HepG2 (cell line): ENCODE results near the gene GPS1. TPM values are rescaled to one million over a fixed set of nuclear protein-coding genes. Genes with fewer than 3 reads are reported as not detected.

Source experiments
- AKAP8 ChIP-seq: sonication (generic); formaldehyde crosslinking; IDR thresholded peaks from 2 replicates; pipeline ENCODE4 v1.5.1; 2020; ENCODE audit warnings: mild to moderate bottlenecking, missing genetic modification reagents
- ELK4 ChIP-seq: sonication (generic); formaldehyde crosslinking; IDR thresholded peaks from 2 replicates; pipeline ENCODE4 v1.9.0; 2021; ENCODE audit warnings: missing genetic modification reagents, borderline replicate concordance
- FOXP1 ChIP-seq, 2 experiments: fragments of 450-650 bp in 1 of 2; IDR thresholded peaks; 2 replicates each; pipeline ENCODE4 v1.6.1; 2017 to 2018; ENCODE audit warnings: antibody characterized with exemption in 1 of 2
- HHEX ChIP-seq: IDR thresholded peaks from 2 replicates; pipeline ENCODE4 v1.6.1; 2016; ENCODE audit warnings: control low read depth
- HNRNPUL1 ChIP-seq: fragments of 200-400 bp; formaldehyde crosslinking; IDR thresholded peaks from 2 replicates; pipeline ENCODE4 v1.6.1; 2017; ENCODE audit warnings: low read depth, mild to moderate bottlenecking, low read length, moderate library complexity
- ISL2 ChIP-seq: sonication (generic); formaldehyde crosslinking; IDR thresholded peaks from 2 replicates; pipeline ENCODE4 v1.5.0; 2020; ENCODE audit warnings: missing genetic modification reagents
- LCORL ChIP-seq, 2 experiments: fragments of 450-650 bp in 1 of 2; sonication (generic) in 1 of 2; formaldehyde crosslinking in 1 of 2; IDR thresholded peaks; 2 replicates each; pipeline versions ENCODE4 v1.5.0 to v1.6.1; 2017 to 2020; ENCODE audit warnings: antibody characterized with exemption in 1 of 2, missing genetic modification reagents in 1 of 2
- NAIF1 ChIP-seq: sonication (generic); formaldehyde crosslinking; IDR thresholded peaks from 2 replicates; pipeline ENCODE4 v1.5.0; 2020; ENCODE audit warnings: mild to moderate bottlenecking, missing genetic modification reagents, borderline replicate concordance
- PHF5A ChIP-seq: IDR thresholded peaks from one replicate; pipeline ENCODE4 v1.6.1; 2018; ENCODE audit warnings: low read depth, missing genetic modification reagents; ENCODE audit not compliant: unreplicated experiment
- POLR2G ChIP-seq: fragments of 200-400 bp; formaldehyde crosslinking; IDR thresholded peaks from 2 replicates; pipeline ENCODE4 v1.6.1; 2018; ENCODE audit warnings: mild to moderate bottlenecking, low read depth, low read length, moderate library complexity
- RBM22 ChIP-seq: fragments of 200-400 bp; formaldehyde crosslinking; optimal IDR thresholded peaks from 2 replicates; pipeline ENCODE3; 2017; ENCODE audit warnings: mild to moderate bottlenecking, low read length, moderate library complexity
- SCMH1 ChIP-seq: sonication (generic); formaldehyde crosslinking; IDR thresholded peaks from 2 replicates; pipeline ENCODE4 v1.9.0; 2021; ENCODE audit warnings: missing genetic modification reagents, mild to moderate bottlenecking, borderline replicate concordance
- SMAD1 ChIP-seq: sonication (generic); formaldehyde crosslinking; IDR thresholded peaks from 2 replicates; pipeline ENCODE4 v1.4.0; 2020; ENCODE audit warnings: missing genetic modification reagents, low read depth, mild to moderate bottlenecking, borderline replicate concordance
- SP2 ChIP-seq: sonication (generic); formaldehyde crosslinking; IDR thresholded peaks from 2 replicates; pipeline ENCODE4 v1.5.1; 2020; ENCODE audit warnings: mild to moderate bottlenecking, missing genetic modification reagents
- THAP11 ChIP-seq: IDR thresholded peaks from 2 replicates; pipeline ENCODE4 v1.6.1; 2016; ENCODE audit warnings: missing biosample characterization, missing genetic modification reagents
- ZBTB33 ChIP-seq: sonication (generic); formaldehyde crosslinking; IDR thresholded peaks from 2 replicates; pipeline ENCODE4 v1.4.0; 2020; ENCODE audit warnings: missing genetic modification reagents
- ZNF24 ChIP-seq: fragments of 450-650 bp; IDR thresholded peaks from 2 replicates; pipeline ENCODE4 v1.6.1; 2017; ENCODE audit warnings: antibody characterized with exemption, mild to moderate bottlenecking
- ZNF589 ChIP-seq: sonication (generic); formaldehyde crosslinking; conservative IDR thresholded peaks from 2 replicates; pipeline ENCODE4 v1.8.0; 2022; ENCODE audit warnings: mild to moderate bottlenecking, moderate library complexity, missing genetic modification reagents
- polyA plus RNA-seq, 8 experiments: library from polyadenylated mRNA; depleted of rRNA in 3 of 8; stranded (reverse) in 7 of 8; unstranded in 1 of 8; fragments of >200 nt; fragmentation: Illumina TruSeq in 4 of 8; extraction: Trizol in 4 of 8; gene quantifications; 2 replicates each; pipeline versions ENCODE4 v1.2.1 to v1.2.3, GENCODE V29; 2011 to 2016; ENCODE audit warnings: low read depth in 4 of 8, missing spikeins in 1 of 8, mixed read lengths in 1 of 8; ENCODE audit not compliant: insufficient read depth in 1 of 8
- total RNA-seq, 5 experiments: library from RNA; depleted of rRNA; stranded (reverse); fragments of >200 nt; fragmentation: Illumina TruSeq; extraction: Trizol; gene quantifications; 2 replicates each; pipeline ENCODE4 v1.2.3, GENCODE V29; 2016; ENCODE audit warnings: low read depth in 1 of 5
- TF ChIP-seq, protein P1 (sequence below): sonication (generic); formaldehyde crosslinking; IDR thresholded peaks from 2 replicates; pipeline ENCODE4 v1.4.0; 2020; ENCODE audit warnings: mild to moderate bottlenecking, missing genetic modification reagents
- TF ChIP-seq, protein P2 (sequence below): IDR thresholded peaks from 2 replicates; pipeline ENCODE4 v1.6.1; 2016; ENCODE audit warnings: missing genetic modification reagents, missing compliant biosample characterization

Gene GPS1
- total and polyA plus RNA-seq, 2 of the 13 experiments (the other 11 are each of a cell fraction or from before 2014, with no cell fraction given): 124 to 128 TPM

DNA sequence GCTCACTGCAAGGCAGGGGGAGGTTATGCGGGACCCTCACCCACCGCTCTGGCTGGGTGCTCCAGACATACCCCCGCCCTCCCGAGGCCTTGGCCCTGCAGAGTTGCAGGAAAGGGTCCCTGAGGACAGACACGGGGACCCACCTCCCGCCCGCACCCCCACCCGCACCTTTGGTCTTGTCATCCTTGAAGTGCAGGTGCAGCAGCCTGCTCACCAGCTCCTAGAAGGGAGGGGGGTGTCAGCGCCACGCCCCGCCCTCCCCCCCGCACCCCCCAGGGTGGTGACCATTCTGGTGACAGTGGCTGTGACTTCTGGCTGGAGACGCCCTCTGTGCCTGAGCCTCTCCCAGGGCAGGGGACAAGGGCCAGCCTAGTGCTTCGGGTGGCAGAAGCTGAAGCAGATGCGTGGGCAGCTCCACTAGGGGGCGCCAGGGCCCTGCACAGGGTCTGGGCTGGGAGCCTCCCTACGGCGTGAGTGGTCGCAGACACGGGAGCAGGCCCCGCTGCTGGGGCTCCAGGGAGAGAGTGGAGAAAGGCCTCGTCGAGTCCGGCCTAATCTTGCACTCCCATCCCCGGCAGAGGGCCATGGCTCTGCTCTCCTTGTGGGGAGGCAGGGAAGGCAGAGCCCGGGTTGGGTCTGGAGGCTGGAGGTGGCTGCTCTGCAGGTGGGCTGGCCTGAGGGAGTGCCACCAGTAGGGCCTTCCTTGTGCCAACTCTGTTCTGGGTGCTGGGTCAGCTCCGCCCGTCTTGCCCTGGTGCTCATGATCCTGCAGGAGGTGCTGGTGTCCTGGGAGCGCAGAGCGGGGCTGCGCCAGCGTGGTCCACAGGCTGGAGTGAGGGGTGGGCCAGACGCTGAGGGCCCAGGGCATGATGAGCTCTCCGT lies 31.8 kb upstream of the GPS1 start (continued):
- TF ChIP-seq, protein P1, sequence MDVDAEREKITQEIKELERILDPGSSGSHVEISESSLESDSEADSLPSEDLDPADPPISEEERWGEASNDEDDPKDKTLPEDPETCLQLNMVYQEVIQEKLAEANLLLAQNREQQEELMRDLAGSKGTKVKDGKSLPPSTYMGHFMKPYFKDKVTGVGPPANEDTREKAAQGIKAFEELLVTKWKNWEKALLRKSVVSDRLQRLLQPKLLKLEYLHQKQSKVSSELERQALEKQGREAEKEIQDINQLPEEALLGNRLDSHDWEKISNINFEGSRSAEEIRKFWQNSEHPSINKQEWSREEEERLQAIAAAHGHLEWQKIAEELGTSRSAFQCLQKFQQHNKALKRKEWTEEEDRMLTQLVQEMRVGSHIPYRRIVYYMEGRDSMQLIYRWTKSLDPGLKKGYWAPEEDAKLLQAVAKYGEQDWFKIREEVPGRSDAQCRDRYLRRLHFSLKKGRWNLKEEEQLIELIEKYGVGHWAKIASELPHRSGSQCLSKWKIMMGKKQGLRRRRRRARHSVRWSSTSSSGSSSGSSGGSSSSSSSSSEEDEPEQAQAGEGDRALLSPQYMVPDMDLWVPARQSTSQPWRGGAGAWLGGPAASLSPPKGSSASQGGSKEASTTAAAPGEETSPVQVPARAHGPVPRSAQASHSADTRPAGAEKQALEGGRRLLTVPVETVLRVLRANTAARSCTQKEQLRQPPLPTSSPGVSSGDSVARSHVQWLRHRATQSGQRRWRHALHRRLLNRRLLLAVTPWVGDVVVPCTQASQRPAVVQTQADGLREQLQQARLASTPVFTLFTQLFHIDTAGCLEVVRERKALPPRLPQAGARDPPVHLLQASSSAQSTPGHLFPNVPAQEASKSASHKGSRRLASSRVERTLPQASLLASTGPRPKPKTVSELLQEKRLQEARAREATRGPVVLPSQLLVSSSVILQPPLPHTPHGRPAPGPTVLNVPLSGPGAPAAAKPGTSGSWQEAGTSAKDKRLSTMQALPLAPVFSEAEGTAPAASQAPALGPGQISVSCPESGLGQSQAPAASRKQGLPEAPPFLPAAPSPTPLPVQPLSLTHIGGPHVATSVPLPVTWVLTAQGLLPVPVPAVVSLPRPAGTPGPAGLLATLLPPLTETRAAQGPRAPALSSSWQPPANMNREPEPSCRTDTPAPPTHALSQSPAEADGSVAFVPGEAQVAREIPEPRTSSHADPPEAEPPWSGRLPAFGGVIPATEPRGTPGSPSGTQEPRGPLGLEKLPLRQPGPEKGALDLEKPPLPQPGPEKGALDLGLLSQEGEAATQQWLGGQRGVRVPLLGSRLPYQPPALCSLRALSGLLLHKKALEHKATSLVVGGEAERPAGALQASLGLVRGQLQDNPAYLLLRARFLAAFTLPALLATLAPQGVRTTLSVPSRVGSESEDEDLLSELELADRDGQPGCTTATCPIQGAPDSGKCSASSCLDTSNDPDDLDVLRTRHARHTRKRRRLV (CRISPR knock-in tag): 0 out of 2 replicates have a peak, but pooled peaks have one; percentile 52
- TF ChIP-seq SMAD1 (CRISPR knock-in tag): 0 out of 2 replicates have a peak, but pooled peaks have one; percentile 9
- TF ChIP-seq HHEX (CRISPR knock-in tag): no peak
- TF ChIP-seq NAIF1 (CRISPR knock-in tag): no peak
- no peak for TF ChIP-seq ELK4 (CRISPR knock-in tag)
- TF ChIP-seq ZNF589 (CRISPR knock-in tag): peak; percentile 51; the same call in 1 of the 2 replicates
- peak; percentile 66; the same call in 1 of the 2 replicates for TF ChIP-seq THAP11 (CRISPR knock-in tag)
- TF ChIP-seq ISL2 (CRISPR knock-in tag): 0 out of 2 replicates have a peak, but pooled peaks have one; percentile 29
- peak; percentile 74 for TF ChIP-seq POLR2G
- no peak for TF ChIP-seq FOXP1 (IDR thresholded peaks at IDR 0.05)
- no peak for TF ChIP-seq FOXP1 (CRISPR knock-in tag; IDR thresholded peaks at IDR 0.05)
- TF ChIP-seq SCMH1 (CRISPR knock-in tag): no peak
- TF ChIP-seq ZBTB33 (CRISPR knock-in tag): peak; percentile 93; the same call in 1 of the 2 replicates
- no peak for TF ChIP-seq LCORL (IDR thresholded peaks at IDR 0.05)
- 0 out of 2 replicates have a peak, but pooled peaks have one; percentile 42 for TF ChIP-seq LCORL (CRISPR knock-in tag; IDR thresholded peaks at IDR 0.05)
- TF ChIP-seq HNRNPUL1: no peak
- TF ChIP-seq, protein P2, sequence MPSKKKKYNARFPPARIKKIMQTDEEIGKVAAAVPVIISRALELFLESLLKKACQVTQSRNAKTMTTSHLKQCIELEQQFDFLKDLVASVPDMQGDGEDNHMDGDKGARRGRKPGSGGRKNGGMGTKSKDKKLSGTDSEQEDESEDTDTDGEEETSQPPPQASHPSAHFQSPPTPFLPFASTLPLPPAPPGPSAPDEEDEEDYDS: 0 out of 2 replicates have a peak, but pooled peaks have one; percentile 31
- peak; percentile 14 for TF ChIP-seq PHF5A (CRISPR knock-in tag)
- TF ChIP-seq AKAP8 (CRISPR knock-in tag): peak; percentile 21
- TF ChIP-seq SP2 (CRISPR knock-in tag): no peak; the same call in 1 of the 2 replicates
- TF ChIP-seq ZNF24: no peak
- TF ChIP-seq RBM22: peak; percentile 93
